OCI-LY3 (cell line): ENCODE data around the gene CDK17.

ENCODE experiments used
- H2AFZ ChIP-seq: fragments of 200-600, 300-600 bp; shearing (Covaris generic); 2 replicates; pipeline ENCODE4 v1.6.0; 2014; ENCODE audit warnings: antibody characterized with exemption, low read depth, low read length
- H3K27ac ChIP-seq: fragments of 200-600, 300-600 bp; sonication (generic); 2 replicates; pipeline ENCODE4 v1.5.1; 2014; ENCODE audit warnings: mild to moderate bottlenecking, low read length, moderate library complexity, mixed read lengths
- H3K27me3 ChIP-seq: fragments of 200-600, 300-600 bp; sonication (generic); 2 replicates; pipeline ENCODE4 v1.6.1; 2014; ENCODE audit warnings: low read depth, low read length, mixed read lengths
- H3K36me3 ChIP-seq: fragments of 200-600, 300-600 bp; sonication (generic); replicated peaks from 2 replicates; pipeline ENCODE3; 2014; ENCODE audit warnings: low read depth, low read length, mixed read lengths
- H3K4me1 ChIP-seq: fragments of 300-600, 200-600 bp; sonication (generic); 2 replicates; pipeline ENCODE4 v1.6.1; 2014; ENCODE audit warnings: low read length, mixed read lengths
- H3K4me2 ChIP-seq: fragments of 200-600, 300-600 bp; sonication (generic); 2 replicates; pipeline ENCODE4 v1.6.1; 2014; ENCODE audit warnings: low read length, mixed read lengths
- H3K4me3 ChIP-seq: fragments of 300-600, 200-600 bp; sonication (generic); 2 replicates; pipeline ENCODE4 v1.5.1; 2014; ENCODE audit warnings: antibody characterized with exemption, mild to moderate bottlenecking, low read length, moderate library complexity
- H3K79me2 ChIP-seq: fragments of 300-600, 200-600 bp; shearing (Covaris generic); 2 replicates; pipeline ENCODE4 v1.6.1; 2014; ENCODE audit warnings: mild to moderate bottlenecking, low read length, mixed read lengths
- H3K9ac ChIP-seq: fragments of 300-600, 200-600 bp; shearing (Covaris generic); 2 replicates; pipeline ENCODE4 v1.6.0; 2014; ENCODE audit warnings: mild to moderate bottlenecking, low read length, moderate library complexity
- H3K9me3 ChIP-seq: fragments of 200-600, 300-600 bp; shearing (Covaris generic); 2 replicates; pipeline ENCODE4 v1.6.1; 2014; ENCODE audit warnings: low read length, mixed read lengths; ENCODE audit not compliant: insufficient read depth
- H4K20me1 ChIP-seq: fragments of 200-600, 300-600 bp; sonication (generic); 2 replicates; pipeline ENCODE4 v1.6.1; 2016; ENCODE audit warnings: low read length, mixed read lengths; ENCODE audit not compliant: insufficient read depth
- EZH2phosphoT487 ChIP-seq: fragments of 200-600 bp; shearing (Covaris generic); IDR thresholded peaks from 2 replicates; pipeline ENCODE4 v1.6.1; 2018; ENCODE audit warnings: antibody characterized with exemption, mixed run types, low read depth
- TF ChIP-seq, protein P1 (sequence below): fragments of 200-600, 300-600 bp; sonication (generic); IDR thresholded peaks from 2 replicates; pipeline ENCODE4 v1.5.1; 2014; ENCODE audit warnings: antibody characterized with exemption, low read length, low read depth

CDK17 gene

DNA sequence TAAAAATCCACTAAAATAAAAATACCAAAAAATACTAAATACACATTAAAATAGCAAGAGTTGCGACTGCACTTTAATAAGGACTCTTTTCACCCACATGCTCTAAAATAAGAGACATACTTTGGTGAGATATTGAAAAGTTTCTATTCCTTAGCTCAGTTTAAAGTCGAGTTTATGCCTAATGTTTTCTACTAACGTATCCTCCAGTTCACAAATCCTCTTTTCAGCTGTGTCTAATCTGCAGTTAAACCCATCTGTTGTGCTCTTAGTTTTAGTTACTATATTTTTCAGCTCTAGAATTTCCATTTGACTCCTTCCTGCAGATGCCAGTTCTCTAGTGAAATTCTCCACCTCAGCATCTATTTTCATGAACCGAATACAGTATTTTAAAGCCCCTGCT lies 63.8 kb downstream of the CDK17 start:
- no peak overlapping the region for H2AFZ ChIP-seq
- H3K4me2 ChIP-seq = no peak overlapping the region
- H3K36me3 ChIP-seq = peaks cover 14% of the 10 kb centered on the region
- no peak overlapping the region for H3K27ac ChIP-seq
- no peak for TF ChIP-seq EZH2phosphoT487
- TF ChIP-seq, protein P1, sequence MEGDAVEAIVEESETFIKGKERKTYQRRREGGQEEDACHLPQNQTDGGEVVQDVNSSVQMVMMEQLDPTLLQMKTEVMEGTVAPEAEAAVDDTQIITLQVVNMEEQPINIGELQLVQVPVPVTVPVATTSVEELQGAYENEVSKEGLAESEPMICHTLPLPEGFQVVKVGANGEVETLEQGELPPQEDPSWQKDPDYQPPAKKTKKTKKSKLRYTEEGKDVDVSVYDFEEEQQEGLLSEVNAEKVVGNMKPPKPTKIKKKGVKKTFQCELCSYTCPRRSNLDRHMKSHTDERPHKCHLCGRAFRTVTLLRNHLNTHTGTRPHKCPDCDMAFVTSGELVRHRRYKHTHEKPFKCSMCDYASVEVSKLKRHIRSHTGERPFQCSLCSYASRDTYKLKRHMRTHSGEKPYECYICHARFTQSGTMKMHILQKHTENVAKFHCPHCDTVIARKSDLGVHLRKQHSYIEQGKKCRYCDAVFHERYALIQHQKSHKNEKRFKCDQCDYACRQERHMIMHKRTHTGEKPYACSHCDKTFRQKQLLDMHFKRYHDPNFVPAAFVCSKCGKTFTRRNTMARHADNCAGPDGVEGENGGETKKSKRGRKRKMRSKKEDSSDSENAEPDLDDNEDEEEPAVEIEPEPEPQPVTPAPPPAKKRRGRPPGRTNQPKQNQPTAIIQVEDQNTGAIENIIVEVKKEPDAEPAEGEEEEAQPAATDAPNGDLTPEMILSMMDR = no peak
- H3K9ac ChIP-seq = no peak overlapping the region
- H3K4me3 ChIP-seq = no peak overlapping the region
- H3K9me3 ChIP-seq = peaks cover 4% of the 10 kb centered on the region; the same call in 1 of the 2 replicates
- no peaks in the 10 kb centered on the region for H3K27me3 ChIP-seq
- H3K79me2 ChIP-seq = peaks cover 13% of the 10 kb centered on the region; the same call in 1 of the 2 replicates
- H4K20me1 ChIP-seq = peaks cover 16% of the 10 kb centered on the region; the same call in 1 of the 2 replicates
- peaks cover 13% of the 10 kb centered on the region for H3K4me1 ChIP-seq

DNA sequence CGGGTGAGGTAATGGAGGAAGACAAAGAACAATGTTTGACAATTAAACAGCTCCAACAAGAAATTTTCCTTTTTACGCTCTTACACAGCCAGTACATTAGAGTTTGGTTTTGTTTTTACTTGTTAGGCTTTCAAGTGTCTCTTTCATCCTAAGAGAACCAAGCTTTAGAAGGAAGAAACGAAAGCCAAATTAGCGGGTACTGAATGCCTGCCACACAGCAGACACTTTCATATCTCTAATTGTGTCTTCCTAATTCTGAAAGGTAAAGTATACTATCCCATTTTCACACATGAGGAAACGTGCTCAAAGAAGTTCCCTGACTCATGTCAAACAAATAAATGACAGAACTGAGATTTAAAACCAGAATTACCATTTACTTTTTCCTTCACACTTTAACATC lies 65.0 kb downstream of the CDK17 start:
- peaks cover 4% of the 10 kb centered on the region; the same call in 1 of the 2 replicates for H3K9me3 ChIP-seq
- peak overlapping the region; percentile 26 for H3K4me3 ChIP-seq
- H3K79me2 ChIP-seq = peaks cover 6% of the 10 kb centered on the region; the same call in 1 of the 2 replicates
- H2AFZ ChIP-seq = no peak overlapping the region
- peaks cover 14% of the 10 kb centered on the region for H3K36me3 ChIP-seq
- no peak for TF ChIP-seq EZH2phosphoT487
- TF ChIP-seq, protein P1 = no peak
- H3K27me3 ChIP-seq = no peaks in the 10 kb centered on the region
- H3K4me1 ChIP-seq = peaks cover 13% of the 10 kb centered on the region
- H3K9ac ChIP-seq = no peak overlapping the region
- H3K27ac ChIP-seq = no peak overlapping the region; the same call in 1 of the 2 replicates
- H4K20me1 ChIP-seq = peaks cover 16% of the 10 kb centered on the region; the same call in 1 of the 2 replicates
- H3K4me2 ChIP-seq = peak overlapping the region; percentile 53

DNA sequence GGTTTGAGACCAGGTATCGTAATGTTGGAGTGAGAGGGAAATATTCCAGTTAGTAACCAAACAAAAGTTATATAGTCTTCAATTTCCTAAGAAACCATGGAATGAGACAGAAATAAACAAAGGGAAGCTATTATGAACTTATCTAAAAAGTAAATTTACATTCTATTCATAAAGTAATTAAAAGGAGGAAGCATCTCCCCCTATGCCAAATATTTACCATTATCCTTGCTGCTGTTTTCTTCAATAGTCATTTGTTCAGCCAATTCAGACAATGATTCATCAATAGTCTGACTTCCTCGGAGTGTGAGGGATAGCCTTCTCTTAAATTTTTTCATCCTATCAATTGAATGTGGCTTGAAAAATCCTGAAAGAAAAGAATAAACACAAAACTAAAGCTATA lies 65.7 kb downstream of the CDK17 start:
- H3K27me3 ChIP-seq = no peaks in the 10 kb centered on the region
- no peak overlapping the region for H3K9ac ChIP-seq
- peaks cover 17% of the 10 kb centered on the region for H3K36me3 ChIP-seq
- TF ChIP-seq, protein P1 = no peak
- no peak for TF ChIP-seq EZH2phosphoT487
- H3K4me3 ChIP-seq = no peak overlapping the region
- H3K27ac ChIP-seq = no peak overlapping the region
- H2AFZ ChIP-seq = no peak overlapping the region
- H3K4me1 ChIP-seq = peaks cover 13% of the 10 kb centered on the region
- H4K20me1 ChIP-seq = peaks cover 16% of the 10 kb centered on the region; the same call in 1 of the 2 replicates
- H3K79me2 ChIP-seq = peaks cover 6% of the 10 kb centered on the region; the same call in 1 of the 2 replicates
- peaks cover 4% of the 10 kb centered on the region; the same call in 1 of the 2 replicates for H3K9me3 ChIP-seq
- peak overlapping the region; percentile 53 for H3K4me2 ChIP-seq

DNA sequence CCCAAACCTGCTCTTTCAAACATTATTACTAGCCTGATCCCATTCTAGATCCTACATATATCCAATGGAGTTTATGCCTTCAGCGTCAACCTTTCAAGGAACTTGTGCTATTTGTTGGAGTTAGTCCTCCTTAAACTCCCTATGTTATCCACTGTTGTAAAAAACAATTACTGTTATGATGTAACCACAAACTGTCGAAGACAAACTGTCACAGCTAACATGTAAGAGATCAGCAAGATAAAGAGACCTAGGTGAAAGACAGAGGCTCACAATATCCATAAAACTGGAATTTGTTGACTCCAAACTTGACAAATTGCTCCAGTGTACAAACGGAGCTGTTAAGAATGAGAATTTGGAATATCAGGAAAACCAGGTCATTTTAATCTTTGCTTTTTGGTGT lies 70.7 kb downstream of the CDK17 start:
- no peaks in the 10 kb centered on the region for H3K9me3 ChIP-seq
- H3K27ac ChIP-seq = no peak overlapping the region
- H3K4me1 ChIP-seq = peaks cover 11% of the 10 kb centered on the region
- H3K79me2 ChIP-seq = peaks cover 3% of the 10 kb centered on the region; the same call in 1 of the 2 replicates
- H4K20me1 ChIP-seq = peaks cover 6% of the 10 kb centered on the region; the same call in 1 of the 2 replicates
- H3K27me3 ChIP-seq = no peaks in the 10 kb centered on the region
- no peak overlapping the region for H3K9ac ChIP-seq
- TF ChIP-seq, protein P1 = no peak
- TF ChIP-seq EZH2phosphoT487 = no peak
- no peak overlapping the region for H3K4me2 ChIP-seq
- H2AFZ ChIP-seq = no peak overlapping the region
- no peak overlapping the region for H3K4me3 ChIP-seq
- H3K36me3 ChIP-seq = peaks cover 6% of the 10 kb centered on the region
